GM21737 (cell line): ENCODE data around the gene HOXA6.

Source experiments
- ATAC-seq: cut with Tn5 transposase; IDR thresholded peaks from one replicate; pipeline ENCODE4 v1.9.1; 2021; ENCODE audit warnings: mild to moderate bottlenecking, moderate library complexity; ENCODE audit not compliant: unreplicated experiment

HOXA6 gene

DNA sequence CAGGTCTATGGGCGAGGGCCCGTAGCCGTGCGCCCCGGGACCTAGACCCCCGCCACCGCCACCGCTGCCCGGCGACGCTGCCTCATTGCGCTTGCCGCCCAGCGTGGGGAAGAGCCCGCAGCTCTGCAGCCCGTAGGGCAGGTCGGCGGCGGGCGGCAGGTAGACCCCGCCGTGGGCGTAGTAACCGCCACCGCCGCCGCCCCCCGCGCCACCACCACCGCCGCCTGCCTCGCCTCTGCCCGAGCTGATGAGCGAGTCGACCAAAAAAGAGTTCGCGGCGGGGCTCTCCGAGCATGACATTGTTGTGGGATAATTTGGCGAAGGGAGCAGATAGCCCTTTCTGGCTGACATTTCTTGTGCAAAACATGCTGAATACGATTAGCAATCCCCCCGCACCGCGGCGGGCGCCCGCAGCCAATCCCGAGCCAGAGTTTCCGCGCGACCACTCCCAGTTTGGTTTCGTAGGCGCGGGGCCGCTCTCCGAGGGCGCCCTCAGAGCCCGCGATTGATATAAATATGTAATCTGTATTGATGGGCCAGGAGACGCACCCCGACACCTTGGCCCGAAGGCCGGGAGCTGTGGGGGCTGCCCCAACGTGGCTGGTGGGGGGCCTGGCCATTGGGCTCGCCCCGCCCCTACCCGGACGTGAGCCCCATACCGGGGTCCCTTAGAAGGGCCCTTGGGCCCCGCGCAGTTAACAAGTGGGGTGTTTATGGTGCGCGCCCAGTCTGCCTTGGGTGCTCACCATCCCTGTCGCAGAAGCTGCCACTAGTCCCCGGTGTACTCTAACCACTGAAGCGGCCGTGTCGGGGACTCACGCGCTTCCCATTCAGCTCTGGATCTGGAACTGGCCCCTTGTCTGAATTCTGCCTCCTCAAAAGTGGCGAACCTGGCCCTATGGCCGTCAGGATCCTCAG lies 26.6 kb upstream of the HOXA6 start, which contains the start of gene HOXA10:
TSS of gene HOXA10 (minus strand) at position 365 of the 918 bp plus-strand sequence. CDS start at position 351, 14 bp downstream.
- ATAC-seq, result no peak

DNA sequence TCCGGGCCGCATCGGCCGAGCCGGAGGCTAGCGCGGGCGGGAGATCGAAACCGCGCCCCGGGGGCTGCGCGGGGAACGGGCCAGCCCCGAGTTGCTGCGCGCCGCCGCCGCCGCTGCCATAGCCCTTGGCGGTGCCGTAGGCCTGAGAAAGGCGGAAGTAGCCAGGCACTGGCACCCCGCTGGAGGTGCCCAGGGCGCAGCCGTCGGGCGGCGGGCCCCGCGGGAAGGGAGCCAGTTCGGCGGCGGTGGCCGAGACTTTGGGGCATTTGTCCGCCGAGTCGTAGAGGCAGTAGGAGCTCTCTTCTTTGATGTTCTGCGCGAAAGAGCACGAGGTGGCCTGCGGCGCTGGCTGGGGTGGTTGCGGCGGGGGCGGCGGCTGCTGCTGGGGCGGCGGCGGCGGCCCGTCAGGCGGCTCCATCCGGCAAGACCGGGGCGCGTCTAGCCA lies 26.0 kb upstream of the HOXA6 start:
- ATAC-seq, result no peak

DNA sequence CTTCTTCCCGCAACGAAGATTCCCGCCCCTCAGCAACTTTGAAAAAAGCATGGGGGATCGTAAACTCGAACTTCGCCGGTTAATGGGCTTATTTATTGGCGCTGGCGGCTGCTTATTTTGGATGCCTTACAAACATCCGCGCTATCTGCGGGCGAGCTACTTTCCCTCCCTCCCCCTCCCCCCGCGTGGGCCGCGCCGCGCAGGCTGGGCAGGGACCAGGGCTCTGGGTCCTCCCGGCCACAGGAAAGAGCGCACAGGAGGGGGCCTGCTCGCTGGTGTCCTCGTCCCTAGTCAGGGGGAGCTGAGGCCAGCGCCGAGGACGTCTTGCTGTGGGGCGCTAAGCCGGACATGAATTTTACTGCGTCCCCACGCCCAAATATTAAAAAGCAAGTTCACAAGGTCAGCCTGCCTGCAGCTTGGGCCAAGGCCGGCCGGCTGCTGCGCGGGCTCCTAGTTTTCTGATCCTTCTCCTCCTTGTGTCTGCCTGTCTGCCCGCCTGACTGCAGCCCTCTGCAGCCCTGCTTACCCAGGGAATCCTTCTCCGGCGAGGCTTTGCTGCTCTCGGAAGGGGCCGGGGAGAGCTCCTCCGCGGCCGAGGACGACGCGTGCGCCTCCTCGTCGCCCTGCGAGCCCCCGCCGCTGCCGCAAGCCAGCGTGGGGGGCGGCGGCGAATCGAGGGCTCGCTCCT lies 25.4 kb upstream of the HOXA6 start:
- ATAC-seq, result no peak

DNA sequence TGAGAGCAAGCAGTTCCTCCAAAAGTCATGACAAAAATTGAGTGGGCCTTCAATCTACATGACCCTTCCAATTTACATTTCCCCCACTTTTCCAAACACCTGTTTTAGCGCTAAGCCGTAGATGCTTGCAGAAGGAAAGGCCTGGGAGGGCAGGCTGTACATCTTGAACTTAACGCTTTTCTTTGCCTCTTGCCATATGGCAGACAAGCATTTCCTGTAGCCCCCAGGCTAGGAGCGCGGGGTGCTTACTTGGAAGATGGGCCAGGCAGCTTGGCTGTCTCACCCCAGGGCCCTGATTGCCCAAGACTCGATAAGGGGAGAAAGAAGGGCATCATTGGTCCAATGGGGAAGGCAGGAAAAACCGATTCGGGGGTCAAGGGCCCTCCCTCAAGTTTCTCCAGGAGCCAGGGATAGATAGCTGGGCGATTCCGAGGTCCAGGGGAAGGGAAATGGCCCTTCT lies 24.8 kb upstream of the HOXA6 start:
- no peak for ATAC-seq

DNA sequence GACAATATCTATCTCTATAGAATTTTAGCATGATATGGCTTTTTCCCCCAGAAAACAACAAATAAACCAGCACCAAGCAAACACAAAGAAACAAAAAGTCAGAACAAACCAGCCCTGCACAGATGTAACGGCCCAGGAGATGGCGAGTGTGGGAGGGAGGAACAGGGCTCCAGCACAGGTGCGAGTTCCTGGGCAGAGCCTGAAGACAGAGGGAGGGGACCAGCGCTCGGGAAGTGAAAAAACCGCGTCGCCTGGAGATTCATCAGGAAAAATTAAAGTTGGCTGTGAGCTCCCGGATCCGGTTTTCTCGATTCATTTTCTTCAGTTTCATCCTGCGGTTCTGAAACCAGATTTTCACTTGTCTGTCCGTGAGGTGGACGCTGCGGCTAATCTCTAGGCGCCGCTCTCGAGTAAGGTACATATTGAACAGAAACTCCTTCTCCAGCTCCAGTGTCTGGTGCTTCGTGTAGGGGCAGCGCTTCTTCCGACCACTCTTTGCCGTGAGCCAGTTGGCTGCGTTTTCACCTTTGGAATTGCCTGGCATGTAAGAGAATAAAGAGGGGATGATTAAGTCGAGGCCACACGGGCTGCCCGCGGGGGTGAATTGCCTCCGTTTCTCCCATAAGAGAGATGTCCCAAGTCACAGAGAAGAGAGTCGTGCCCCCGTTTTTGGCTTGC lies 24.2 kb upstream of the HOXA6 start:
- ATAC-seq, result no peak

DNA sequence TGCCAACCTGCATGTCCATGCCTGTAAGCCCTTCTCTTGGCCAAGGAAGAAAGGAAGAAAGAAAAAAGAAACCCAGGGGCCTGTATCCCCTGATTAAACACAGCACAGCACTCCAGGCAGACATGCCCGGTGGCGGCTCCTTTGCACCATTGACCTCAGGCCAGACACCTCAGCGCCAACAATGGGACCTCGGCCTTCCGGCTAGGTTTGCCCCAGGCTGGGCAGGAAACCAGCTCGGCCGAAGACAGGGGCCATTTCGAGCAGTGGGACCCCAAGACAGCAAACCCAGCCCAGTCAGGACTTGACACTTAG lies 23.7 kb upstream of the HOXA6 start:
- ATAC-seq, result no peak

DNA sequence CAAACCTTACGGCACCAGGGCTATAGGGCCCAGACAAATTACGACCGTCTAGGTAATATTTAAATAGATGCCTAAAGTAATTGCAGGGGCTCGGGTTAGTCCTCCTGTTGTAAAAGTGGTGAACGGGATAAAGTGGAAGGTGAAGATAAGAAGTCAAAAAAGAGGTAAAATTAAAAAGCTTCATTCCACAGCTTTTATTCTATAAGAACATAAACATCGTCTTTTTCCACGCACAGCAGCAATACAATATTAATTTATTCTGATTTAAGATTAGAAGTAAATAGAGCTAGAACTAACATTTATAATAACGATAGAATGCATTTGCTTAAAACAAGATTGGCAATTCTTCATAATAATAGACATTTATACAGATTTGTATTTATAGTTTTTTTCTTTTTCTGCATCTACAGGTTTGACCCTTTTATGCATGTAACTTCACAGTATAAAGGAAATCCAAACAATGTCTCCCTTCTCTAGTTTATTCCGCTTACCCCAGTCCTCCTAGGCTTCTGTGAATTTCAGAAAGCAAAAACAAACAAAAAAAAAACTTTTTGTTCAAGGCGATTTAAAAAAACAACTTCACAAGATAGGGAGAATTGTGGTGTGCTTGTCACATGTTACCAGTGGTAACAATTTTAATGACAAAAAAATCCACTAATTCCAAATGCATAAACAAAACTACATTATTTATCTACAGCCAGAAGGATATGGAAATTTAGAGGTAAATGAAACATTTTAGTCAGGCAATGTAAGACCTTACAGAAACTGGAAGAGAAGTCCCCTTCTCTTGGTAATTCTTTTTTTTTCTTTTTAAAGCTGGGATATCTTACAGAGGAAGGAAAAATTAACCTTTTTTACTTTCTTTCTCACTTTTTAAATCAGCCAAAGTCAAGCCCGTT lies 23.1 kb upstream of the HOXA6 start:
- no peak for ATAC-seq

DNA sequence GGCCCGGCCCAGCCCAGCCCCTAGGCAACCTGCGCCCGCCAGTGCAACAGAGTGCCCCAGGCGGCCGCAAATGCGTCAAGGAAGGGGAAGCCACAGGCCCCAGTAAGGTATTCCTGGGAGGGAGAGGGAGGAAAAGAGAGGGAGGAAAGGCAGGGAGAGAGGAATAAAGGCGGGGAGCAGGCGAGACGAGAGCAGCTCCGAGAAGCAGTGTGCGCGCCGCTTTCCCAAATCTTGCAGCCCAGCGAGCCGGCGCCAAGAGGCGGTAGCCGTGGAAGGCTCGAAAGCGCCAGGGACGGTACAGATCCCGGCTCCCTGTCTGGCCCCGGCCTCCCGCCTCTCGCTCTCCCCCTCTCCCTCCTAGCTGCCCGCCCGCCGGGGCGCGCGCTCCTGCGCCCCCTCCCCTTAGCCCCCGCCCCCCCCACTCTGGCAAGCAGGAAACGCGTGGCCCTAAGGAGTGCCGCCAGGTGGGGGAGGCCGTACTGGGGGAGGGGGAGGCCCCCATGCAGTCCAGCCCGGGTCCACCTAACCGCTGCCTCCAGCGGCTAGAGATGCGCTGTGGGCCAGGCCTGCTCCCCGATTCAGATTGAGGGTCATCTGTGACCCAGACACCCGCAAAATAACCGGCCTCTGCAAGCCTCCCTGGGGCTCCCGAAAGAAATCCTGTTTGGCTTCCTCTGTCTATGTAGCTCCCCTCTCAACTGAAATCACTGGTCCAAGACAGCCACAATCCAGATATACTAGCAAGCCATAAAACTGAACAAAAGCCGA lies 22.3 kb upstream of the HOXA6 start:
- no peak for ATAC-seq

DNA sequence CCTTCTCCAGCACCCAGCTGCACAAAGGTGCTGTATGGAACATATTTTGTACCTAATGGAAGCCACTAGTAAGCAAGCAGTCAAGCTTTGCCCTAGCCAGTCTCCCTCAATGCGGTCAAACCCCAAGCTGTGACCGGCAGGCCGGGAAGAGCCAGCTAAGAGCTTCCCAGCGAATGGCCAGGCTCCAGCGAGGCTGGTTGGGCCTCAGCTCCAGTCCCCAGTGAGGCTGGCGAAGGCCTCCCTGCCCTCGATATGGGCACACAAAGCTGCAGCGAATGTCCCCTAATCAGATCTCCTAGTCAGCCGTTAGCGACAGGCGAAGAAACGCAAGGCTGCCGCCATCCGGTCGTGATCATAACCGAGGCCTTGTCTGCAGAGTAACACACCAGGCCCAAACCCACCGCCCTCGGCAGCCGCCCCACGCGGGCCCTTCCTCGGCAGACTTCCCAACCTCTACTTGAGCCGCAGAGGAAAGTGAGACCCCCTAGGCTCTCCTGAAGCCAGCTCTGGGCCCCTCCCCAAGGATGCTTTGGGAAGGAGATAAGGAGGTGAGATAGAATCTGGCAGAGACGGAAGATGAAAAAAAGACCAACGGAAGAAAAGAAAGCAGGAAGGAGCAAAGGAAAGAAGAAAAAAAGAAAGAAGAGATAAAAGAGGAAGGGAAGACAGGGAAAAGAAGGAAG lies 20.8 kb upstream of the HOXA6 start:
- no peak for ATAC-seq

DNA sequence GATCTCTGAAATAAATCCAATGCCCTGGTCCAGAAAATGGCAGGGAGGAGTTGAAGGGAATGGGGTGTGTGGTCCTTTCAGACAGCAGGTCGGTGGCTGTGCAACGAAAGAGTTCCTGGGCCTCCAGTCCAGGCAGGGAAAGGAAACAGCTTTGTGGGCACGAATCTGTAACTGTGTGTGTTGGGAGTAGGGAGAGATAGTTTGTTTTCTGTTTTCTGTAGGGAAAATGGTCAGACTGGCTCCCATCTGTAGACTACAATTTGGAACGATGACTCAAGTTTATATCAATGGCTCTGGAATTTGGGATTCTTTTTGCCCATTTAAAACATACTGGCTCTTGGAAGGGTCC lies 20.3 kb upstream of the HOXA6 start:
- no peak for ATAC-seq

DNA sequence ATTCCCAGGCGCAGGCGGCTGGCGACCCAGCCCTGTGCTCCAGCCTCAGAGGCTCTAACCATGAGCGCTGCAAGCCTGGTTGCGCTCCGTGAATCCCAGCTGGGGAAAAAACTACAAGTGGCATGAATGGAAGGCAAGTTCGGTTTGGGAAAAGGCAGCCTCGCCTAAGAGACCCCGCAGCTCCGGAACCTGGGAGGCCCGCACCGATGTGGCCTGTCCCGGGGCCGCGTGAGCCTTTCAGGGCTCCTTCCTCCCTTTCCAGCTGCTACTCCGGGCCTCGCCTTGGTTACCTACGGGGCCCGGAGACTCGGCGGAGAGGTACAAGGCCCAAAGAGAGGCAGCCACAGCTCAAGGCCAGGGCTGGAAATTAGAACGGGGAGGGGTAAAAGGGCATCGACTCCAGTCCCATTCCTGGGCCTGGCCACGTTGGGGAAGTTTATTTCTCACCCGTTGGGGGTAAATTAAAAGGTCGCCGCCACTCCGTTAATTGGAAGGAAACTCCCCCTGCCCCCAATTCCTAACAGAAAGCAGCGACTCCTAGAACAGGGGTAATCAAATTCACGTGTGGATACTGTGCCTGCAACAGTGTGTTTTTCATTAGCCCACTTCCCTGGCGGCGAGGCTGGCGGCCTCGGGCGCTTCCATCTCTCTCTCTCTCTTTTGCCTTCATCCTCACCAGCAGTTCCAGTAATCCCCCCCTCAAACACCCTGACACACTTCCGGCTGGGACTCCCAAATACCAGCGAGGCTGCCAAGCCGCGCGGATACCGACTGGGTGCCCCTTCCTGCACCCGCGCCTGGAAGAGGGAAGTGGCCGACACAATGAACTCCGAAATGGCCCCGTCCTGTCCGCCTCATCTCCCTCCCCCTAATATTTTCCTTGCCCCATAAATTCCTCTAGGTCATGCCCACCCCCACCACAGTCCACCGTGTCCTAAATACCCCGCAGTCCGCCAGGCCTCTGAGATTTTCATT lies 19.2 kb upstream of the HOXA6 start:
- ATAC-seq, result no peak

DNA sequence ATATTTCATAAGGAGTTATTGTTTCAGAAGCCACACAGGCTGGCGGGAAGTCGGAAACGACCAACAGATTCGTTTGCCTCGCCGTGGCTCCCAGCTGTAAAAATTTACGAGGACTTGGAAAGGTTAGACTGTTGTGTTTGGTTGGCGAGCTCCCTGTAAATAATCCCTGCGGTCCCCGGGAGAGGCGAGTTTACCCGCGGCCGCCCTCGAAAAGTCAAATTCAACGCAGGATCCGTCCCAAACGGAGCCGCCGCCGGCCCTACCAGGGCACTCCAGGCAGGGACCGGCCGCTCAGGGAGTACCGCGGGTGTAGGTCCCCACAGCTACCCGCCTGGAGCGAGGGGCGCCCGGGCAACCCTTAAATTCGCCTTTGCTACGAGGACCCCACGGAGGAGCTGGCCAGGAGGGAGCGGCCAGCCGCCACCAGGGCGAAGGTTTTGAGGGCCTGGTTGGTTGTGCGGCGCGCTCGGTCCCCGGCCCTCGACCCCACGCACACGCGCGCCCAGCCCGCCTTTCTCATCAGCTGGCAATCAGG lies 18.5 kb upstream of the HOXA6 start:
- ATAC-seq, result no peak

DNA sequence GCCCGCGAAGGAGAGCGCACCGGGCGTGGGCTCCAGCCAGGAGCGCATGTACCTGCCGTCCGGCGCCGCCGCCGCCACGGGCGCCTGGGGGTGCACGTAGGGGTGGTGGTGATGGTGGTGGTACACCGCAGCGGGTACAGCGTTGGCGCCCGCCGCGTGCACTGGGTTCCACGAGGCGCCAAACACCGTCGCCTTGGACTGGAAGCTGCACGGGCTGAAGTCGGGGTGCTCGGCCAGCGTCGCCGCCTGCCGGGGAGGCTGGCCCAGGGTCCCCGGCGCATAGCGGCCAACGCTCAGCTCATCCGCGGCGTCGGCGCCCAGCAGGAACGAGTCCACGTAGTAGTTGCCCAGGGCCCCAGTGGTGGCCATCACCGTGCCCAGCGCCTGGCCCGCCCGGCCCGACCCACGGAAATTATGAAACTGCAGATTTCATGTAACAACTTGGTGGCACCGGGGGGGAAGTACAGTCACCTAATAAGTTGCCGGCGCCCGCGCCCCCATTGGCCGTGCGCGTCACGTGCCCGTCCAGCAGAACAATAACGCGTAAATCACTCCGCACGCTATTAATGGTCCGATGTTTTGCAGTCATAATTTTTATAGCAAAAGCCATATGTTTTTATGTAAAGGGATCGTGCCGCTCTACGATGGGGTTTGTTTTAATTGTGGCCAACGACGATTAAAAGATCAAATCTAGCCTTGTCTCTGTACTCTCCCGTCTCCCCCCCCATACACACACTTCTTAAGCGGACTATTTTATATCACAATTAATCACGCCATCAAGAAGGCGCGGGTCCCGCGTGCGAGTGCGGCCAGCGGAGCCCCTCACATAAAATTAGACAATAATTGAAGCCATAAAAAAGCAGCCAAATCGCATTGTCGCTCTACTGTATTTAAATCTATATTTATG lies 17.8 kb upstream of the HOXA6 start, which contains the start of gene HOXA9:
TSS of gene HOXA9 (minus strand) at position 449 of the 907 bp plus-strand sequence. CDS start at position 369, 80 bp downstream.
- no peak for ATAC-seq

DNA sequence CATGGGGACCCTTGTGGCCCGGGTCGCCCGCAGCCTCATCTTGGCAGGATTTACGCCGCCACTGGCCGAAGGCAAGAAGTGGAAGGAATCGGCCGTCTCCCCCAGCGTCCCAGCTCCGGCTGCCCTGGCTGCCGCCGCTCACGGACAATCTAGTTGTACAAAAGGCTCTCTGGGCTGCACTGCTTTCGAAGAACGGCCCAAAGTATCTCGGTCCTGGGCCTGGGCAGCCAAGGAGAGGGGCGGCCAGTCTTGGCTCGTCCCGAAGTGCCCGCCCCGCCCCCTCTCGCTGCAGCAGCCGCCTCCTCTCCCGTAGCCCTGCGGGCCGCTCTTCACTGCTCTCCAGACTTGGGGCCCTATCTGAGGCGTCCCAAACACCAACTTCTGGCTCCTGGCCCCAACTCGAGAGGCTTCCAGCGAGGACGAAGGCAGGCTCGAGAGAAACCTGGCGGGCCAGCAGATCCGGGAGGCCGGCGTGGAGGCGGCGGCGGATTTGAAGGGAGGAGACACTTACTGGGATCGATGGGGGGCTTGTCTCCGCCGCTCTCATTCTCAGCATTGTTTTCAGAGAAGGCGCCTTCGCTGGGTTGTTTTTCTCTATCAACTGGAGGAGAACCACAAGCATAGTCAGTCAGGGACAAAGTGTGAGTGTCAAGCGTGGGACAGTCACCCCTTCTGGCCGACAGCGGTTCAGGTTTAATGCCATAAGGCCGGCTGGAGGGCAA lies 17.0 kb upstream of the HOXA6 start:
- no peak for ATAC-seq

DNA sequence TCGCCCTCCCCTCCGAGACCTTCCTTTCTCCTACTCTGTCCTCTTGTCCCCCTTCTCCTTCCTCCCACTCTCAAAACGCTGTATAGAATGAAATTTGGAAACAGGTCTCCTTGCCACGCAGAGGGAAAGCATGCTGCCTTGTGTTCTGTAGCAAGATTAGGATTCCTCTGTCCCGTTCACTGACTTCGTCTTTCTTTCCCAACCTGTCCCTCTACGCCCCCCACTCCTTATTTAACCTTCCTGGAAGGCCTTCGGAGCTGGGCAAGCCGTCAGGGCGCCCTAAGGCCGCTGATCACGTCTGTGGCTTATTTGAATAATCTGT lies 16.4 kb upstream of the HOXA6 start:
- no peak for ATAC-seq
